Neural cell (in vitro differentiated cells): ENCODE results near the gene SOX13.

Experiments used
- EP300 ChIP-seq: fragments of 450-650 bp; conservative IDR thresholded peaks from 2 replicates; pipeline ENCODE4 v1.6.1; 2014; ENCODE audit warnings: antibody characterized with exemption, mild to moderate bottlenecking, moderate library complexity; ENCODE audit not compliant: poor library complexity, severe bottlenecking
- EZH2 ChIP-seq: fragments of 200-600, 300-800 bp; shearing (Covaris generic), sonication (generic); IDR thresholded peaks from 2 replicates; pipeline ENCODE4 v1.6.1; 2014; ENCODE audit warnings: antibody characterized with exemption, low read length, borderline replicate concordance, mild to moderate bottlenecking; ENCODE audit not compliant: insufficient read depth, poor library complexity, severe bottlenecking
- MXI1 ChIP-seq: fragments of 450-650 bp; conservative IDR thresholded peaks from 2 replicates; pipeline ENCODE4 v1.6.1; 2014; ENCODE audit warnings: antibody characterized with exemption, mild to moderate bottlenecking; ENCODE audit not compliant: poor library complexity, severe bottlenecking
- POLR2AphosphoS5 ChIP-seq: IDR thresholded peaks from 2 replicates; pipeline ENCODE4 v1.6.1; 2012
- RAD21 ChIP-seq: fragments of 450-650 bp; conservative IDR thresholded peaks from 2 replicates; pipeline ENCODE4 v1.6.1; 2014; ENCODE audit warnings: antibody characterized with exemption, mild to moderate bottlenecking, moderate library complexity
- SMC3 ChIP-seq: fragments of 450-650 bp; conservative IDR thresholded peaks from 2 replicates; pipeline ENCODE4 v1.6.1; 2014; ENCODE audit warnings: antibody characterized with exemption, mild to moderate bottlenecking, moderate library complexity; ENCODE audit not compliant: poor library complexity
- TAF1 ChIP-seq: IDR thresholded peaks from 2 replicates; pipeline ENCODE4 v1.6.1; 2012; ENCODE audit warnings: low read depth
- TF ChIP-seq, protein P1 (sequence below): fragments of 450-650 bp; IDR thresholded peaks from 2 replicates; pipeline ENCODE4 v1.5.1; 2014; ENCODE audit warnings: antibody characterized with exemption, mild to moderate bottlenecking, moderate library complexity; ENCODE audit not compliant: poor library complexity, severe bottlenecking
- TF ChIP-seq, protein P2 (sequence below): IDR thresholded peaks from 2 replicates; pipeline ENCODE4 v1.6.1; 2012; ENCODE audit warnings: borderline replicate concordance

DNA sequence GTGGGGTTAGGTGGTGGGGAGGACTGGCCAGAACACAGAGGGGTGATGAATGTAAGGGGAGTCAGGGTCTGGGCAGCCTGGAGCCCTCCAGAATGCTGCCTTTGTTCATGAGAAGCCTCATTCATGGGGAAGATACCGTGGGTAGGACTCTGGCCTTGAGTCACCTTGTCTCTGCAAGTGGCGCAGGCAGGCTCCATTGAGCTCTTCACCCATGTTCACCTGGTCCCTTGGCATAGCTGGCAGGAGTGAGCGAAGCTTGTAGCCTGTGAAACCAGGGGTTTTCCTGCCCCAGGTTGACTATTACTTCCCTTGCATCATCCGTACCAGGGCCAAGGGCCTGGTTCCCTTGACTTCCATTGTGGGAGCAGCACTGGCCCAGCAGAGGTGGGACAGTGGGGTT lies 25.8 kb downstream of the SOX13 start:
- TF ChIP-seq POLR2AphosphoS5 (no peak), TAF1 (no peak), EZH2 (no peak), EP300 (no peak), RAD21 (no peak), SMC3 (no peak), MXI1 (no peak)
- TF ChIP-seq, protein P1, sequence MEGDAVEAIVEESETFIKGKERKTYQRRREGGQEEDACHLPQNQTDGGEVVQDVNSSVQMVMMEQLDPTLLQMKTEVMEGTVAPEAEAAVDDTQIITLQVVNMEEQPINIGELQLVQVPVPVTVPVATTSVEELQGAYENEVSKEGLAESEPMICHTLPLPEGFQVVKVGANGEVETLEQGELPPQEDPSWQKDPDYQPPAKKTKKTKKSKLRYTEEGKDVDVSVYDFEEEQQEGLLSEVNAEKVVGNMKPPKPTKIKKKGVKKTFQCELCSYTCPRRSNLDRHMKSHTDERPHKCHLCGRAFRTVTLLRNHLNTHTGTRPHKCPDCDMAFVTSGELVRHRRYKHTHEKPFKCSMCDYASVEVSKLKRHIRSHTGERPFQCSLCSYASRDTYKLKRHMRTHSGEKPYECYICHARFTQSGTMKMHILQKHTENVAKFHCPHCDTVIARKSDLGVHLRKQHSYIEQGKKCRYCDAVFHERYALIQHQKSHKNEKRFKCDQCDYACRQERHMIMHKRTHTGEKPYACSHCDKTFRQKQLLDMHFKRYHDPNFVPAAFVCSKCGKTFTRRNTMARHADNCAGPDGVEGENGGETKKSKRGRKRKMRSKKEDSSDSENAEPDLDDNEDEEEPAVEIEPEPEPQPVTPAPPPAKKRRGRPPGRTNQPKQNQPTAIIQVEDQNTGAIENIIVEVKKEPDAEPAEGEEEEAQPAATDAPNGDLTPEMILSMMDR = no peak
- TF ChIP-seq, protein P2, sequence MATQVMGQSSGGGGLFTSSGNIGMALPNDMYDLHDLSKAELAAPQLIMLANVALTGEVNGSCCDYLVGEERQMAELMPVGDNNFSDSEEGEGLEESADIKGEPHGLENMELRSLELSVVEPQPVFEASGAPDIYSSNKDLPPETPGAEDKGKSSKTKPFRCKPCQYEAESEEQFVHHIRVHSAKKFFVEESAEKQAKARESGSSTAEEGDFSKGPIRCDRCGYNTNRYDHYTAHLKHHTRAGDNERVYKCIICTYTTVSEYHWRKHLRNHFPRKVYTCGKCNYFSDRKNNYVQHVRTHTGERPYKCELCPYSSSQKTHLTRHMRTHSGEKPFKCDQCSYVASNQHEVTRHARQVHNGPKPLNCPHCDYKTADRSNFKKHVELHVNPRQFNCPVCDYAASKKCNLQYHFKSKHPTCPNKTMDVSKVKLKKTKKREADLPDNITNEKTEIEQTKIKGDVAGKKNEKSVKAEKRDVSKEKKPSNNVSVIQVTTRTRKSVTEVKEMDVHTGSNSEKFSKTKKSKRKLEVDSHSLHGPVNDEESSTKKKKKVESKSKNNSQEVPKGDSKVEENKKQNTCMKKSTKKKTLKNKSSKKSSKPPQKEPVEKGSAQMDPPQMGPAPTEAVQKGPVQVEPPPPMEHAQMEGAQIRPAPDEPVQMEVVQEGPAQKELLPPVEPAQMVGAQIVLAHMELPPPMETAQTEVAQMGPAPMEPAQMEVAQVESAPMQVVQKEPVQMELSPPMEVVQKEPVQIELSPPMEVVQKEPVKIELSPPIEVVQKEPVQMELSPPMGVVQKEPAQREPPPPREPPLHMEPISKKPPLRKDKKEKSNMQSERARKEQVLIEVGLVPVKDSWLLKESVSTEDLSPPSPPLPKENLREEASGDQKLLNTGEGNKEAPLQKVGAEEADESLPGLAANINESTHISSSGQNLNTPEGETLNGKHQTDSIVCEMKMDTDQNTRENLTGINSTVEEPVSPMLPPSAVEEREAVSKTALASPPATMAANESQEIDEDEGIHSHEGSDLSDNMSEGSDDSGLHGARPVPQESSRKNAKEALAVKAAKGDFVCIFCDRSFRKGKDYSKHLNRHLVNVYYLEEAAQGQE = no peak
